ENCODE measurements around the gene DCC. TPM values are rescaled to one million over a fixed set of nuclear protein-coding genes. Genes with fewer than 3 reads are reported as not detected.

DCC gene
- total RNA-seq, 1 donor from 2014 or later = 5.6 TPM

DNA sequence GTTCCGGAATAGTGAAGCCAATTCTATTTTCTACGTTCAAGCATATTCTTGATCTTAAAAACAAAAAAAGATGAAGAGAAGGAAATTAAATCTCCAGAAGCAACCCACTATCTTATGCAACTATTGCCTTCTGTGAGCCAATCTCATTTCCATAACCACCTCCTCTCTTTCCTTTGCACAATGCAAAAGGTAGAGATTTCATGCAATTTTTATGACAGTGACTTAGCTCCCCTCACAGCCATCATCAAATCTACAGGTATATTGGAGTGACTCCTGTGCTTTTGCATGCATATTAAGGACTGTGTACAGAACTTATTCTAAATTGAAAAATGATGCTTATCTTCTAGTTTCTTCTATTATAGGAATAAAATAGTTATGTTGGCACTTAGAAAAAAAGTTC lies 191.8 kb downstream of the DCC start:
- no peak overlapping the region for H3K4me3 Mint-ChIP-seq (ENCODE audit: unreplicated experiment)
- no peak overlapping the region for H3K27ac Mint-ChIP-seq (ENCODE audit: unreplicated experiment)
- TF ChIP-seq, protein P1, sequence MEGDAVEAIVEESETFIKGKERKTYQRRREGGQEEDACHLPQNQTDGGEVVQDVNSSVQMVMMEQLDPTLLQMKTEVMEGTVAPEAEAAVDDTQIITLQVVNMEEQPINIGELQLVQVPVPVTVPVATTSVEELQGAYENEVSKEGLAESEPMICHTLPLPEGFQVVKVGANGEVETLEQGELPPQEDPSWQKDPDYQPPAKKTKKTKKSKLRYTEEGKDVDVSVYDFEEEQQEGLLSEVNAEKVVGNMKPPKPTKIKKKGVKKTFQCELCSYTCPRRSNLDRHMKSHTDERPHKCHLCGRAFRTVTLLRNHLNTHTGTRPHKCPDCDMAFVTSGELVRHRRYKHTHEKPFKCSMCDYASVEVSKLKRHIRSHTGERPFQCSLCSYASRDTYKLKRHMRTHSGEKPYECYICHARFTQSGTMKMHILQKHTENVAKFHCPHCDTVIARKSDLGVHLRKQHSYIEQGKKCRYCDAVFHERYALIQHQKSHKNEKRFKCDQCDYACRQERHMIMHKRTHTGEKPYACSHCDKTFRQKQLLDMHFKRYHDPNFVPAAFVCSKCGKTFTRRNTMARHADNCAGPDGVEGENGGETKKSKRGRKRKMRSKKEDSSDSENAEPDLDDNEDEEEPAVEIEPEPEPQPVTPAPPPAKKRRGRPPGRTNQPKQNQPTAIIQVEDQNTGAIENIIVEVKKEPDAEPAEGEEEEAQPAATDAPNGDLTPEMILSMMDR (IDR thresholded peaks at IDR 0.05; ENCODE audit: partially characterized antibody, unreplicated experiment) = no peak
- no peaks in the 10 kb centered on the region for H3K36me3 Mint-ChIP-seq (ENCODE audit: unreplicated experiment)
- no peak for DNase-seq
- no peaks in the 10 kb centered on the region for H3K4me1 Mint-ChIP-seq (ENCODE audit: low read depth, unreplicated experiment)
- H3K27me3 Mint-ChIP-seq (ENCODE audit: unreplicated experiment) = no peaks in the 10 kb centered on the region
- no peaks in the 10 kb centered on the region for H3K9me3 Mint-ChIP-seq (ENCODE audit: unreplicated experiment)

DNA sequence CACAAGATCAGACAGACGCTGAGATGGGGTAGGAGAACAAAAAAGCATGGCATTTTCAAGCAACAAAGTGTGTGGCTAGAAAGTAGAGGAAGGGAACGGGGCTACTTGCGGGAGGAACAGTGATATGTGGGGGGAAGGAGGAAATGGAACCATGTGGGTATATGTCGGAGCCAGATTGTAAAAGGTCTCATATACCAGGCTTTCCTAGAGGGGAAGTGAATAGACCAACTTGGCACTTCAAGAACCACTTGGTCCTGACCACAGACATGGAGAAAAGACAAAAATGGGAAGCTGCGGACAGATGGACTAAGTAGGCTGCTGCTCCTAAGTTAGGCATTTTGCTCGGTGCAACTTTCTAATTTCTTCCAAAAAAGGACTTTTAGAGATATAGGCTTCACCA lies 196.0 kb downstream of the DCC start:
- DNase-seq = no peak

DNA sequence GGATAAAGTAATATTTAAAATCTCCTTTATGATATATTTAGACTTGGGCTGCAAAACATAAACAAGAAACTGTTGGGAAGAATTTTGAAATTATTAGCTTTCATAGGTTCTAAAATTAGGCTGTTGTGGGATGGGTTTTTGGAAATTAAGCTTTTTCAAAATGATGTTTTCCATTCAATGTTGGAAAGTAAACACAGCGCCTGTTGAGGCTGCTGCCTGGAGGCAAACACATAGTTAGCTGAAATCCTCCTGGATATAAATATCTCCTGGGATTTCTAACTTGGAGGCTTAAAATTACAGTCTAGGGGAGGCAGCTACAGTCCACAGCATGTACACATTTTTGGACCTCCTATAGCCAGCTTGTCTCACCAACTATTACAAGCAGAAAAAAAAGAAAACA lies 197.3 kb downstream of the DCC start:
- DNase-seq = no peak
- H3K4me1 Mint-ChIP-seq (ENCODE audit: low read depth, unreplicated experiment) = peaks cover 5% of the 10 kb centered on the region
- no peaks in the 10 kb centered on the region for H3K9me3 Mint-ChIP-seq (ENCODE audit: unreplicated experiment)
- TF ChIP-seq, protein P1 (IDR thresholded peaks at IDR 0.05; ENCODE audit: partially characterized antibody, unreplicated experiment) = no peak
- no peak overlapping the region for H3K27ac Mint-ChIP-seq (ENCODE audit: unreplicated experiment)
- H3K4me3 Mint-ChIP-seq (ENCODE audit: unreplicated experiment) = no peak overlapping the region
- H3K27me3 Mint-ChIP-seq (ENCODE audit: unreplicated experiment) = no peaks in the 10 kb centered on the region
- H3K36me3 Mint-ChIP-seq (ENCODE audit: unreplicated experiment) = no peaks in the 10 kb centered on the region

More for the DNA sequence above, 196.0 kb downstream of the DCC start:
- Mint-ChIP-seq H3K9me3 (ENCODE audit: unreplicated experiment) (no peaks in the 10 kb centered on the region), H3K27me3 (ENCODE audit: unreplicated experiment) (no peaks in the 10 kb centered on the region), H3K27ac (ENCODE audit: unreplicated experiment) (no peak overlapping the region), H3K4me3 (ENCODE audit: unreplicated experiment) (no peak overlapping the region), H3K36me3 (ENCODE audit: unreplicated experiment) (no peaks in the 10 kb centered on the region), H3K4me1 (ENCODE audit: low read depth, unreplicated experiment) (peaks cover 5% of the 10 kb centered on the region)
- TF ChIP-seq, protein P1 (IDR thresholded peaks at IDR 0.05; ENCODE audit: partially characterized antibody, unreplicated experiment) = no peak

DNA sequence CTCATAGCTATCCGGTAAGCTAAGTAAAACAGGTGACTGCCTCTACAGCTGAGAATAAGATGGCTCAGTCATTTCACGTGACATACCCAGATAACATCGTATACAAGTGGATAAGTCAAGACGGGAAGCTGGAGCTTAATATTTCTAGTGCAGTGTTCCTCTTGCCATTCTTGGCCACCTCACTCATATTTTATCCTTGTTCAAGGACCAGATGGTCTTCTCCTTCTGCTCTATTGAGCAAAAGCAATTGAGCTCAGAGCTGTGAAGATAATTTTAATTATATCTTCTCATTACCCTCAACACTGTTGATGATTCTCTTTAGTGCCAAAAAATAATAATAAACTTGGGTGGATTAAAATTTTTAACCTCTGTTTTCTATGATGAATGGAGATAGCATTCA lies 201.1 kb downstream of the DCC start:
- H3K4me3 Mint-ChIP-seq (ENCODE audit: unreplicated experiment) = no peak overlapping the region
- H3K27ac Mint-ChIP-seq (ENCODE audit: unreplicated experiment) = no peak overlapping the region
- peaks cover 5% of the 10 kb centered on the region for H3K4me1 Mint-ChIP-seq (ENCODE audit: low read depth, unreplicated experiment)
- H3K27me3 Mint-ChIP-seq (ENCODE audit: unreplicated experiment) = no peaks in the 10 kb centered on the region
- no peaks in the 10 kb centered on the region for H3K36me3 Mint-ChIP-seq (ENCODE audit: unreplicated experiment)
- no peaks in the 10 kb centered on the region for H3K9me3 Mint-ChIP-seq (ENCODE audit: unreplicated experiment)
- TF ChIP-seq, protein P1 (IDR thresholded peaks at IDR 0.05; ENCODE audit: partially characterized antibody, unreplicated experiment) = no peak
- no peak for DNase-seq

DNA sequence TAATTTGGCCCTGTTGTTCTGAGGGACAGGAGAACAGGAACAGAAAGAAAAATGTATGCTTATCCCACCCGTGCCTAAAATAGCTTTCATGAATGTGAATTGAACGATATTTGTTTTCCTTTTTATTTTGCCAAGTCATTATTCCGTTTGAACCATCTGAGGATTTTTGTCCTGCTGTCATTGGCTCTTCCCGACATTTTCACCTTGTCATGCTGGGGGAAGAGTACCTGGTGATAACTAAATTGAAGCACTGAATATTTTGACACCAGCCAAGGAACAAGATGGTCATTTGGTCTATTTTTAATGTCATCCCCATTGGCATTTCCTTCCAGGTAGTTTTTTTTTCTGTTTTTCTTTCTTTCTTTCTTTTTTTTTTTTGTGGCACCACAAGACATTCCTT lies 204.1 kb downstream of the DCC start:
- Mint-ChIP-seq H3K36me3 (ENCODE audit: unreplicated experiment) (no peaks in the 10 kb centered on the region), H3K4me3 (ENCODE audit: unreplicated experiment) (no peak overlapping the region), H3K9me3 (ENCODE audit: unreplicated experiment) (no peaks in the 10 kb centered on the region), H3K27me3 (ENCODE audit: unreplicated experiment) (peaks cover 2% of the 10 kb centered on the region), H3K27ac (ENCODE audit: unreplicated experiment) (no peak overlapping the region), H3K4me1 (ENCODE audit: low read depth, unreplicated experiment) (no peaks in the 10 kb centered on the region)
- no peak for DNase-seq
- TF ChIP-seq, protein P1 (IDR thresholded peaks at IDR 0.05; ENCODE audit: partially characterized antibody, unreplicated experiment) = no peak
